ENCODE results near the gene NUDT2.
"Not testable (repeated sequence)": the region's sequence is repeated elsewhere in the genome, so short reads cannot be mapped to it uniquely, and the experiment has no call there.

Gene NUDT2

DNA sequence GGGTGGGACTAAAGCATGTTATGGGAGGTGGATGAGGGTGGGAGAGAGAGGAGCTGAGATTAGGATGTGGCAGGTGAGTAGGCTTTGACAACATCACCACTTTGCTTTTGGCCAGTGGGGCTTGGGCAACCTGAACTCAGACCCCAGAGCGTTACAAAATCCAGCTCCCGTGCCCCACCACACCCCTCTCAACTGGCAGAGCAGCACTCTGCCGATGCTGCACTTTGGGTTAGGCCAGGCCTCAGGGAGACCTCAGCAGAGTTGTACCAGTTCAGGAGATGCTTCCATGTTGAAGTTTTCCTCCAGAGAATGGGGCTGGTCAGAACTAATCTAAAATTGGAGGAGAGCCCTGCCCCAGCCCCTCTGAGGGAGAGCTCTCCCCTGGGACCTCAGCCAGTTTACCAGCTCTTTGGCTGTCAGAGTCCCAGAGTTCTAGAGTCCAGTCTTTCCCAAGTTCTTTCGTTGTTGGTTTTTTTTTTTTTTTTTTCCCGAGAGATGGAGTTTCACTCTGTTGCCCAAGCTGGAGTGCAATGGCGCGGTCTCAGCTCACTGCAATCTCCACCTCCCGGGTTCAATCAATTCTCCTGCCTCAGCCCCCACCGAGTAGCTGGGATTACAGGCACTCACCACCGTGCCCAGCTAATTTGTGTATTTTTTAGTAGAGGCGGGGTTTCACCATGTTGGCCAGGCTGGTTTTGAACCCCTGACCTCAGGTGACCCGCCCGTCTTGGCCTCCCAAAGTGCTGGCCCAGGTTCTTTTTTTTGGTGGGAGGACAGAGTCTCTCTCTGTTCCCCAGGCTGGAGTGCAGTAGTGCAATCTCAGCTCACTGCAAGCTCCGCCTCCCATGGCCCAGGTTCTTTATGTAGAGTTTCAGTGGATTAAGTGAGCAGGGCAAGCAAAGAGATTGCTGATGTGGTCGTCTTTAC, 17.8 kb downstream of the NUDT2 start:
- no peak overlapping the region for H3K9ac ChIP-seq (ENCODE audit: low read length)
- no peak overlapping the region for H2AK5ac ChIP-seq (ENCODE audit: low read length, severe bottlenecking)
- H2BK15ac ChIP-seq (ENCODE audit: low read depth, poor library complexity, severe bottlenecking), result no peak overlapping the region
- no peak overlapping the region for H3K23ac ChIP-seq (ENCODE audit: low read length in 2 of 2)
- no peak overlapping the region for H3K18ac ChIP-seq (ENCODE audit: low read depth in 1 of 2, low read length in 2 of 2)
- no peak overlapping the region for H2BK120ac ChIP-seq (ENCODE audit: low read depth, low read length)
- no peak overlapping the region for H3K4ac ChIP-seq (ENCODE audit: low read depth in 1 of 2, low read length in 2 of 2)
- peaks cover 2% of the 10 kb centered on the region for H3K4me1 ChIP-seq (ENCODE audit: control insufficient read depth, insufficient read depth, low read depth, low read length)
- H3K4me3 ChIP-seq (ENCODE audit: insufficient read depth in 1 of 2, low read depth in 1 of 2, low read length in 2 of 2), result no peak overlapping the region
- no peaks in the 10 kb centered on the region for H3K27me3 ChIP-seq (ENCODE audit: control insufficient read depth in 1 of 2, insufficient read depth in 1 of 2, low read length in 2 of 2)
- H3K27ac ChIP-seq (ENCODE audit: low read length, poor library complexity, severe bottlenecking), result no peak overlapping the region
- no peak overlapping the region for H4K8ac ChIP-seq (ENCODE audit: low read length)
- H2BK12ac ChIP-seq (ENCODE audit: low read length in 2 of 2), result no peak overlapping the region
- no peaks in the 10 kb centered on the region for H3K79me1 ChIP-seq (replicated peaks; ENCODE audit: low read length, poor library complexity, severe bottlenecking)
- H2AFZ ChIP-seq (ENCODE audit: low read depth, low read length), result no peak overlapping the region
- no peaks in the 10 kb centered on the region for H3K9me3 ChIP-seq (ENCODE audit: control insufficient read depth, low read length)
- peak overlapping the region; percentile 48 for H4K91ac ChIP-seq (ENCODE audit: low read length)
- no peak overlapping the region for H2BK5ac ChIP-seq (ENCODE audit: low read depth, low read length, poor library complexity, severe bottlenecking)
- no peak for DNase-seq
- H3K36me3 ChIP-seq (ENCODE audit: control insufficient read depth in 1 of 2, insufficient read depth in 2 of 2, low read depth in 1 of 2, low read length in 2 of 2), result peaks cover 9 to 16% of the 10 kb centered on the region in 2 experiments
- WGBS, result 92% methylated on average over 15 of the region's 15 CpGs
- no peak overlapping the region for H3K4me2 ChIP-seq (ENCODE audit: low read length, poor library complexity, severe bottlenecking)
- no peak overlapping the region for H3K14ac ChIP-seq (ENCODE audit: low read length in 2 of 2)

DNA sequence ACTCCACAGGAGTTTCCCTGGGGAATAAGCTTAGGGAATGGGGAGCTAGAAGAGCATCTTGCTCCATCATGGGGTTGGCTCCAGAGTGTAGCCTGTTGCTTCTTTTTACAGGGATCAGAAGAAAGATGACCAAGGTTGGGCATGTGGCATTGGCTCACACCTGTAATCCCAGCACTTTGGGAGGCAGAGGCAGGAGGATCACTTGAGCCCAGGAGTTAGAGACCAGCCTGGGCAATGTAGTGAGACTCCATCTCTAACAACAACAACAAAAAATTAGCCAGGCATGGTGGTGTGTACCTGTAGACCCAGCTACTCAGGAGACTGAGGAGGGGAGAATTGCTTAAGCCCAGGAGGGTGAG, 18.4 kb downstream of the NUDT2 start:
- Histone ChIP-seq H3K4me3 (ENCODE audit: insufficient read depth in 1 of 2, low read depth in 1 of 2, low read length in 2 of 2) (no peak overlapping the region), H3K36me3 (ENCODE audit: control insufficient read depth in 1 of 2, insufficient read depth in 2 of 2, low read depth in 1 of 2, low read length in 2 of 2) (peaks cover 6 to 13% of the 10 kb centered on the region in 2 experiments), H2BK12ac (ENCODE audit: low read length in 2 of 2) (no peak overlapping the region), H2AK5ac (ENCODE audit: low read length, severe bottlenecking) (no peak overlapping the region), H3K18ac (ENCODE audit: low read depth in 1 of 2, low read length in 2 of 2) (no peak overlapping the region), H3K23ac (ENCODE audit: low read length in 2 of 2) (no peak overlapping the region), H3K9me3 (ENCODE audit: control insufficient read depth, low read length) (no peaks in the 10 kb centered on the region), H3K9ac (ENCODE audit: low read length) (no peak overlapping the region), H3K27ac (ENCODE audit: low read length, poor library complexity, severe bottlenecking) (no peak overlapping the region), H3K14ac (ENCODE audit: low read length in 2 of 2) (no peak overlapping the region), H2BK120ac (ENCODE audit: low read depth, low read length) (no peak overlapping the region), H4K8ac (ENCODE audit: low read length) (no peak overlapping the region), H3K79me1 (replicated peaks; ENCODE audit: low read length, poor library complexity, severe bottlenecking) (no peaks in the 10 kb centered on the region), H2BK15ac (ENCODE audit: low read depth, poor library complexity, severe bottlenecking) (no peak overlapping the region), H3K27me3 (ENCODE audit: control insufficient read depth in 1 of 2, insufficient read depth in 1 of 2, low read length in 2 of 2) (no peaks in the 10 kb centered on the region), H3K4me1 (ENCODE audit: control insufficient read depth, insufficient read depth, low read depth, low read length) (peaks cover 2% of the 10 kb centered on the region), H4K91ac (ENCODE audit: low read length) (no peak overlapping the region), H2AFZ (ENCODE audit: low read depth, low read length) (no peak overlapping the region), H3K4me2 (ENCODE audit: low read length, poor library complexity, severe bottlenecking) (no peak overlapping the region), H2BK5ac (ENCODE audit: low read depth, low read length, poor library complexity, severe bottlenecking) (no peak overlapping the region), H3K4ac (ENCODE audit: low read depth in 1 of 2, low read length in 2 of 2) (no peak overlapping the region)
- no peak for DNase-seq

DNA sequence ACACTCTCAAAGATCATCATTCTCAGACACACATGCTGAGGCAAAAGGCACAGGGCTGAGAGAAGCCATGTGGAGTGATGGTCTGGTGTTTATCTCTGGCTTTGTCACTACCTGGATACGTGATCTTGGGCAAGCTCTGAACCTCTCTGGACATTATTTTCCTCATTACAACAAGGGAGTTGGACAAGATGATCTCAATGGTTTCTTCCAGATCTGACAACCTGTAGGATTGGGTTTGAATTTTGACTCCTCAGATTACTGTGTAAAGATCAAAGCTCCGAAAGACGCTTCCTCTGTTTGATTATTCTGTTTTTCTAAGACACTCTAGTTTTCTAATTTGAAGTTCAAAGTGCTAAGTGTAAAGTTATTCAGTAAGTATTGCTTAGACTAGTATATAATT, 20.0 kb downstream of the NUDT2 start:
- 88% methylated on average over 1 of the region's 3 CpGs for WGBS
- no peak overlapping the region for H3K18ac ChIP-seq (ENCODE audit: low read depth in 1 of 2, low read length in 2 of 2)
- H2BK15ac ChIP-seq (ENCODE audit: low read depth, poor library complexity, severe bottlenecking), result no peak overlapping the region

DNA sequence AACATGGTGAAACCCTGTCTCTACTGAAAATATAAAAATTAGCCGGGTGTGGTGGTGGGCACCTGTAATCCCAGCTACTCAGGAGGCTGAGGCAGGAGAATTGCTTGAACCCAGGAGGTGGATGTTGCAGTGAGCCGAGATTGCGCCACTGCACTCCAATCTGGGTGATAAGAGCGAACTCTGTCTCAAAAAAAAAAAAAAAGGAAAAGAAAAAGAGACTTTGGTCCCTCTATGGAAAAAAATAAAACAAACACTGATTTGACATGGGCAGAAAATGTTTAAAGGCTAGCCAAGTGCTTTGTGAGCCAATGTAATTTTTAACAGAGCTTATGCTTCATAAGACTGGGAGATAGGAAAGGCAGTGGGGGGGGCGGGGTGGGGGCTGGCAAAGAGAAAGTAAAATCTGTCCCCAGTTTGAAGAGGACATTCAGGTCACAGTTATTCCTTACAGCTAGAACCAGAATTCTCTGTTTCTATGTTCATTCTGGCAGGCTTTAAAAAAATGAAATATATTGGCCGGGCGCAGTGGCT, 22.8 kb downstream of the NUDT2 start:
- not testable (repeated sequence) for H3K36me3 ChIP-seq (ENCODE audit: control insufficient read depth in 1 of 2, insufficient read depth in 2 of 2, low read depth in 1 of 2, low read length in 2 of 2); H3K18ac ChIP-seq (ENCODE audit: low read depth in 1 of 2, low read length in 2 of 2); DNase-seq; H3K4me3 ChIP-seq (ENCODE audit: insufficient read depth in 1 of 2, low read depth in 1 of 2, low read length in 2 of 2); H2AK5ac ChIP-seq (ENCODE audit: low read length, severe bottlenecking); H3K14ac ChIP-seq (ENCODE audit: low read length in 2 of 2); H3K27ac ChIP-seq (ENCODE audit: low read length, poor library complexity, severe bottlenecking); H3K23ac ChIP-seq (ENCODE audit: low read length in 2 of 2); H3K9me3 ChIP-seq (ENCODE audit: control insufficient read depth, low read length); H4K91ac ChIP-seq (ENCODE audit: low read length); H3K79me1 ChIP-seq (replicated peaks; ENCODE audit: low read length, poor library complexity, severe bottlenecking); H3K4me2 ChIP-seq (ENCODE audit: low read length, poor library complexity, severe bottlenecking); H3K4ac ChIP-seq (ENCODE audit: low read depth in 1 of 2, low read length in 2 of 2); H2BK120ac ChIP-seq (ENCODE audit: low read depth, low read length); H2BK5ac ChIP-seq (ENCODE audit: low read depth, low read length, poor library complexity, severe bottlenecking); H3K4me1 ChIP-seq (ENCODE audit: control insufficient read depth, insufficient read depth, low read depth, low read length); H2BK12ac ChIP-seq (ENCODE audit: low read length in 2 of 2); H2BK15ac ChIP-seq (ENCODE audit: low read depth, poor library complexity, severe bottlenecking); H2AFZ ChIP-seq (ENCODE audit: low read depth, low read length); H4K8ac ChIP-seq (ENCODE audit: low read length); H3K9ac ChIP-seq (ENCODE audit: low read length); H3K27me3 ChIP-seq (ENCODE audit: control insufficient read depth in 1 of 2, insufficient read depth in 1 of 2, low read length in 2 of 2)
- WGBS, result 96% methylated on average over 4 of the region's 7 CpGs

More for the DNA sequence above, 20.0 kb downstream of the NUDT2 start:
- no peak overlapping the region for H3K27ac ChIP-seq (ENCODE audit: low read length, poor library complexity, severe bottlenecking)
- H2AK5ac ChIP-seq (ENCODE audit: low read length, severe bottlenecking), result no peak overlapping the region
- no peak overlapping the region for H4K91ac ChIP-seq (ENCODE audit: low read length)
- no peak overlapping the region for H4K8ac ChIP-seq (ENCODE audit: low read length)
- H3K23ac ChIP-seq (ENCODE audit: low read length in 2 of 2), result no peak overlapping the region
- H3K14ac ChIP-seq (ENCODE audit: low read length in 2 of 2), result no peak overlapping the region
- H3K9me3 ChIP-seq (ENCODE audit: control insufficient read depth, low read length), result no peaks in the 10 kb centered on the region
- H2BK12ac ChIP-seq (ENCODE audit: low read length in 2 of 2), result no peak overlapping the region
- no peak overlapping the region for H3K4me3 ChIP-seq (ENCODE audit: insufficient read depth in 1 of 2, low read depth in 1 of 2, low read length in 2 of 2)
- H3K4me2 ChIP-seq (ENCODE audit: low read length, poor library complexity, severe bottlenecking), result no peak overlapping the region
- no peaks in the 10 kb centered on the region for H3K27me3 ChIP-seq (ENCODE audit: control insufficient read depth in 1 of 2, insufficient read depth in 1 of 2, low read length in 2 of 2)
- DNase-seq, result no peak
- H3K4me1 ChIP-seq (ENCODE audit: control insufficient read depth, insufficient read depth, low read depth, low read length), result peaks cover 2% of the 10 kb centered on the region
- no peak overlapping the region for H3K9ac ChIP-seq (ENCODE audit: low read length)
- H3K36me3 ChIP-seq (ENCODE audit: control insufficient read depth in 1 of 2, insufficient read depth in 2 of 2, low read depth in 1 of 2, low read length in 2 of 2), result peaks cover under 1 to 6% of the 10 kb centered on the region in 2 experiments
- H2BK5ac ChIP-seq (ENCODE audit: low read depth, low read length, poor library complexity, severe bottlenecking), result no peak overlapping the region
- no peak overlapping the region for H2AFZ ChIP-seq (ENCODE audit: low read depth, low read length)
- H3K79me1 ChIP-seq (replicated peaks; ENCODE audit: low read length, poor library complexity, severe bottlenecking), result no peaks in the 10 kb centered on the region
- H2BK120ac ChIP-seq (ENCODE audit: low read depth, low read length), result no peak overlapping the region
- no peak overlapping the region for H3K4ac ChIP-seq (ENCODE audit: low read depth in 1 of 2, low read length in 2 of 2)
